HepG2 (cell line): ENCODE measurements around the gene YLPM1. TPM values are rescaled to one million over a fixed set of nuclear protein-coding genes. Genes with fewer than 3 reads are reported as not detected.

ENCODE experiments used
- ATAC-seq: fragments of 200-7000 bp; cut with Tn5 transposase; 3 replicates; pipeline ENCODE4 v1.9.1; 2020; ENCODE audit warnings: mild to moderate bottlenecking, moderate library complexity
- BruUV-seq: library from RNA; stranded (reverse); fragments of 400-500 nt; replicated peaks from 2 replicates; lab custom pipeline; 2021; lab: Mats Ljungman, UMichigan
- CTCF ChIA-PET: fragments of 300-600 bp; formaldehyde crosslinking; extraction: SDS; loops from one replicate; lab custom pipeline; 2021; ENCODE audit warnings: low total read pairs, inconsistent platforms, low intra/inter-chr PET ratio; lab: Yijun Ruan, JAX
- POLR2A ChIA-PET: fragments of 350-600 bp; sonication (Branson Sonifier 250); formaldehyde crosslinking; loops from one replicate; lab custom pipeline; 2020; ENCODE audit warnings: antibody characterized with exemption, inconsistent platforms; lab: Yijun Ruan, JAX
- DNase-seq: peaks from one replicate; pipeline ENCODE4 v3.0.0-alpha.2; 2015; ENCODE audit warnings: low spot score
- FAIRE-seq: peaks from 3 replicates; lab custom pipeline; 2011; peaks lifted over from hg19 to GRCh38; lab: Jason Lieb, UNC
- H2AFZ ChIP-seq: one replicate; pipeline ENCODE4 v1.6.1; 2011; ENCODE audit warnings: low read length, inconsistent platforms
- H3K27ac ChIP-seq: fragments of 300-600 bp; 3 replicates; pipeline ENCODE4 v1.8.0; 2011; ENCODE audit warnings: mixed run types, mild to moderate bottlenecking, mixed read lengths, low read length, inconsistent platforms; ENCODE audit not compliant: insufficient read depth; ENCODE audit errors: extremely low read length
- H3K27me3 ChIP-seq, 2 experiments: fragments of 200-600 bp in 1 of 2; 2 replicates in 1 of 2; 3 replicates in 1 of 2; pipeline versions ENCODE4 v1.6.0 to v1.8.0; 2011; ENCODE audit warnings: low read length in 2 of 2, mild to moderate bottlenecking in 2 of 2, moderate library complexity in 2 of 2, inconsistent platforms in 1 of 2; ENCODE audit not compliant: insufficient read depth in 2 of 2, control insufficient read depth in 1 of 2
- H3K36me3 ChIP-seq, 2 experiments: fragments of 200-600 bp in 1 of 2; replicated peaks in 1 of 2; 2 replicates in 1 of 2; 3 replicates in 1 of 2; pipeline versions ENCODE4 v1.5.1 to v1.8.0; 2011; ENCODE audit warnings: low read length in 2 of 2, inconsistent platforms in 1 of 2; ENCODE audit not compliant: insufficient read depth in 2 of 2, control insufficient read depth in 1 of 2
- H3K4me1 ChIP-seq: 2 replicates; pipeline ENCODE4 v1.5.1; 2012; ENCODE audit warnings: low read length, inconsistent platforms; ENCODE audit not compliant: insufficient read depth
- H3K4me2 ChIP-seq: 2 replicates; pipeline ENCODE4 v1.6.0; 2011; ENCODE audit warnings: low read depth, low read length, inconsistent platforms
- H3K4me3 ChIP-seq, 3 experiments: fragments of 200-600 bp in 1 of 3; sonication (generic), shearing (Covaris generic) in 1 of 3; replicated peaks in 1 of 3; 2 replicates each; pipeline ENCODE4 v1.5.1; 2011 to 2016; ENCODE audit warnings: low read length in 3 of 3, inconsistent platforms in 2 of 3, low read depth in 2 of 3, mild to moderate bottlenecking in 2 of 3, control low read depth in 1 of 3, mixed read lengths in 1 of 3; ENCODE audit not compliant: insufficient read depth in 1 of 3
- H3K79me2 ChIP-seq: one replicate; pipeline ENCODE4 v1.6.1; 2011; ENCODE audit warnings: low read length, inconsistent platforms; ENCODE audit not compliant: insufficient read depth
- H3K9ac ChIP-seq: 2 replicates; pipeline ENCODE4 v1.6.0; 2011; ENCODE audit warnings: mild to moderate bottlenecking, low read depth, low read length, inconsistent platforms; ENCODE audit not compliant: insufficient read depth
- H3K9me3 ChIP-seq: 2 replicates; pipeline ENCODE4 v1.5.1; 2012; ENCODE audit warnings: mild to moderate bottlenecking, low read length
- H4K20me1 ChIP-seq: 2 replicates; pipeline ENCODE4 v1.6.0; 2011; ENCODE audit warnings: inconsistent platforms, mild to moderate bottlenecking, low read length, moderate library complexity; ENCODE audit not compliant: insufficient read depth
- DNMT1 ChIP-seq: sonication (generic); formaldehyde crosslinking; IDR thresholded peaks from 2 replicates; pipeline ENCODE4 v1.5.1; 2020; ENCODE audit warnings: mild to moderate bottlenecking, missing genetic modification reagents
- KDM6A ChIP-seq: IDR thresholded peaks from 2 replicates; pipeline ENCODE4 v1.6.1; 2016; ENCODE audit warnings: low read depth
- SETDB1 ChIP-seq: sonication (generic); formaldehyde crosslinking; IDR thresholded peaks from 2 replicates; pipeline ENCODE4 v1.5.1; 2020; ENCODE audit warnings: missing genetic modification reagents, mild to moderate bottlenecking, borderline replicate concordance
- TCF12 ChIP-seq, 2 experiments: fragments of 450-650 bp in 1 of 2; sonication (generic) in 1 of 2; formaldehyde crosslinking in 1 of 2; IDR thresholded peaks; 2 replicates each; pipeline versions ENCODE4 v1.6.1 to v1.8.0; 2017 to 2022; ENCODE audit warnings: antibody characterized with exemption in 1 of 2, mild to moderate bottlenecking in 1 of 2, missing genetic modification reagents in 1 of 2, moderate library complexity in 1 of 2
- TEAD2 ChIP-seq: sonication (generic); formaldehyde crosslinking; IDR thresholded peaks from 2 replicates; pipeline ENCODE4 v1.9.0; 2021; ENCODE audit warnings: missing genetic modification reagents
- ZFP91 ChIP-seq: sonication (generic); formaldehyde crosslinking; IDR thresholded peaks from 2 replicates; pipeline ENCODE4 v1.9.0; 2022; ENCODE audit warnings: missing genetic modification reagents, mild to moderate bottlenecking, borderline replicate concordance
- ZNF770 ChIP-seq: sonication (generic); formaldehyde crosslinking; IDR thresholded peaks from 2 replicates; pipeline ENCODE4 v1.5.0; 2020; ENCODE audit warnings: mild to moderate bottlenecking, missing genetic modification reagents
- WGBS: methylation state at CpG from one replicate; pipeline ENCODE4 v1.1.6; 2017; ENCODE audit warnings: low lambda C conversion rate; 5-methylcytosine and 5-hydroxymethylcytosine counted together
- in situ Hi-C: cut with HindIII; loops from 2 replicates; pipeline ENCODE4 v1.10.0; 2017; ENCODE audit warnings: low pct_unique_long_range_greater_than_20kb; ENCODE audit not compliant: extremely low pct_ligation_motif_present
- intact Hi-C: fragments of 100-400 bp; cut with micrococcal nuclease; formaldehyde crosslinking; loops from one replicate; pipeline ENCODE4 v1.10.0; 2022; ENCODE audit not compliant: unreplicated experiment
- polyA plus RNA-seq, 8 experiments: library from polyadenylated mRNA; depleted of rRNA in 3 of 8; stranded (reverse) in 7 of 8; unstranded in 1 of 8; fragments of >200 nt; fragmentation: Illumina TruSeq in 4 of 8; extraction: Trizol in 4 of 8; gene quantifications; 2 replicates each; pipeline versions ENCODE4 v1.2.1 to v1.2.3, GENCODE V29; 2011 to 2016; ENCODE audit warnings: low read depth in 4 of 8, missing spikeins in 1 of 8, mixed read lengths in 1 of 8; ENCODE audit not compliant: insufficient read depth in 1 of 8
- total RNA-seq, 5 experiments: library from RNA; depleted of rRNA; stranded (reverse); fragments of >200 nt; fragmentation: Illumina TruSeq; extraction: Trizol; gene quantifications; 2 replicates each; pipeline ENCODE4 v1.2.3, GENCODE V29; 2016; ENCODE audit warnings: low read depth in 1 of 5

The YLPM1 gene
- total and polyA plus RNA-seq, 2 of the 13 experiments (the other 11 are each of a cell fraction or from before 2014, with no cell fraction given): 6.7 to 21.9 TPM

- intact Hi-C loops: no loop called here
- TF ChIP-seq TCF12 (IDR thresholded peaks at IDR 0.05) (no peak), TCF12 (CRISPR knock-in tag; IDR thresholded peaks at IDR 0.05) (no peak), KDM6A (CRISPR knock-in tag) (no peak), TEAD2 (CRISPR knock-in tag) (no peak)
These were observed 85.7 kb downstream of the YLPM1 start for GRCh38 chr14:74848768-74849167.

GRCh38 chr14:74852922-74853530, 89.9 kb downstream of the YLPM1 start:
- Histone ChIP-seq H3K27ac (no peak overlapping the region), H3K4me2 (no peak overlapping the region), H3K36me3 (no peaks in the 10 kb centered on the region; a peak in 1 of 5 replicates), H3K27me3 (no peaks in the 10 kb centered on the region), H3K9ac (no peak overlapping the region), H3K9me3 (no peaks in the 10 kb centered on the region), H2AFZ (no peak overlapping the region), H3K4me1 (no peaks in the 10 kb centered on the region), H3K79me2 (no peaks in the 10 kb centered on the region), H4K20me1 (no peaks in the 10 kb centered on the region), H3K4me3 (no peak overlapping the region)
- ATAC-seq: no peak; the same call in 2 of the 3 replicates
- no peak for DNase-seq
- intact Hi-C loops (no loop called here), in situ Hi-C loops (no loop called here)
- no peak for FAIRE-seq
- CTCF ChIA-PET: no interaction called here
- TF ChIP-seq ZFP91 (no peak), SETDB1 (CRISPR knock-in tag) (no peak), ZNF770 (CRISPR knock-in tag) (no peak), DNMT1 (CRISPR knock-in tag) (no peak)
- POLR2A ChIA-PET: no interaction called here
- 84% methylated on average over 2 of the region's 2 CpGs for WGBS
- BruUV-seq: no TSS peak

More at GRCh38 chr14:74848768-74849167, 85.7 kb downstream of the YLPM1 start:
- WGBS: 86% methylated on average over 2 of the region's 2 CpGs
- no peak for DNase-seq
- Histone ChIP-seq H3K4me1 (peaks cover 7% of the 10 kb centered on the region), H3K79me2 (no peaks in the 10 kb centered on the region), H3K27ac (no peak overlapping the region), H3K36me3 (no peaks in the 10 kb centered on the region), H2AFZ (no peak overlapping the region), H3K4me2 (no peak overlapping the region), H3K27me3 (no peaks in the 10 kb centered on the region), H3K9me3 (no peaks in the 10 kb centered on the region), H4K20me1 (no peaks in the 10 kb centered on the region), H3K4me3 (no peak overlapping the region), H3K9ac (no peak overlapping the region)
- in situ Hi-C loops: no loop called here
- no peak for ATAC-seq
- CTCF ChIA-PET: no interaction called here
- FAIRE-seq: no peak
- BruUV-seq: no TSS peak
- POLR2A ChIA-PET: no interaction called here
